ENCODE measurements around the gene FKBP11.
"Not testable (repeated sequence)": the region's sequence is repeated elsewhere in the genome, so short reads cannot be mapped to it uniquely, and the experiment has no call there.

Gene FKBP11

GRCh38 chr12:48881686-48882314, 43.5 kb downstream of the FKBP11 start:
- DNase-seq (ENCODE audit: low read depth), result no peak
- TF ChIP-seq CTCF (conservative IDR thresholded peaks at IDR 0.05; ENCODE audit: low read depth, low read length), result no peak
- H3K4me3 ChIP-seq (ENCODE audit: low read length), result no peak overlapping the region

- no peak for DNase-seq (ENCODE audit: low read depth)
- no peak for TF ChIP-seq CTCF (conservative IDR thresholded peaks at IDR 0.05; ENCODE audit: low read depth, low read length)
- H3K4me3 ChIP-seq (ENCODE audit: low read length), result no peak overlapping the region
These were observed 44.6 kb downstream of the FKBP11 start for GRCh38 chr12:48880647-48881046.

- H3K4me3 ChIP-seq (ENCODE audit: low read length), result no peak overlapping the region
- DNase-seq (ENCODE audit: low read depth), result no peak
- TF ChIP-seq CTCF (conservative IDR thresholded peaks at IDR 0.05; ENCODE audit: low read depth, low read length), result no peak
These were observed 46.7 kb downstream of the FKBP11 start for GRCh38 chr12:48878548-48878947.

- DNase-seq (ENCODE audit: low read depth), result no peak
- TF ChIP-seq CTCF (conservative IDR thresholded peaks at IDR 0.05; ENCODE audit: low read depth, low read length), result no peak
- H3K4me3 ChIP-seq (ENCODE audit: low read length), result no peak overlapping the region
These were observed 49.3 kb downstream of the FKBP11 start for GRCh38 chr12:48875944-48876515.

GRCh38 chr12:48873534-48873933, 51.8 kb downstream of the FKBP11 start:
- not testable (repeated sequence) for H3K4me3 ChIP-seq (ENCODE audit: low read length); DNase-seq (ENCODE audit: low read depth)

- no peak for TF ChIP-seq CTCF (conservative IDR thresholded peaks at IDR 0.05; ENCODE audit: low read depth, low read length)
- DNase-seq (ENCODE audit: low read depth), result no peak
- no peak overlapping the region for H3K4me3 ChIP-seq (ENCODE audit: low read length)
These were observed 52.2 kb downstream of the FKBP11 start for GRCh38 chr12:48873096-48873495.
